Esophagus squamous epithelium (tissue), 5 donors: ENCODE data around the gene RNF220. TPM values are rescaled to one million over a fixed set of nuclear protein-coding genes. Genes with fewer than 3 reads are reported as not detected.

ENCODE experiments used
- DNase-seq: peaks from one replicate; lab custom pipeline; 2025; lab: John Stamatoyannopoulos, UW
- H3K27ac ChIP-seq, 4 donors: fragments of 200-600 bp; sonication (generic); one replicate each; pipeline ENCODE4 v1.5.1; 2016 to 2019; ENCODE audit warnings: mild to moderate bottlenecking in 1 of 4
- H3K27me3 ChIP-seq, 4 donors: fragments of 200-600 bp; sonication (generic); 1 replicate in 3 of 4; 2 replicates in 1 of 4; pipeline versions ENCODE4 v1.5.1 to v1.6.0; 2017 to 2021; ENCODE audit warnings: antibody characterized with exemption in 1 of 4
- H3K36me3 ChIP-seq, 3 donors: fragments of 200-600 bp; sonication (generic); one replicate each; pipeline ENCODE4 v1.5.1; 2016 to 2019
- H3K4me1 ChIP-seq, 3 donors: fragments of 200-600 bp; sonication (generic); one replicate each; pipeline ENCODE4 v1.5.1; 2017 to 2019
- H3K4me3 ChIP-seq, 4 donors: fragments of 200-600 bp; sonication (generic); 1 replicate in 3 of 4; 2 replicates in 1 of 4; pipeline ENCODE4 v1.5.1; 2016 to 2019; ENCODE audit warnings: mild to moderate bottlenecking in 2 of 4, moderate library complexity in 1 of 4
- H3K9me3 ChIP-seq, 3 donors: fragments of 200-600 bp; sonication (generic); one replicate each; pipeline ENCODE4 v1.5.1; 2016 to 2019
- POLR2A ChIP-seq, 4 donors: fragments of 450-650 bp; IDR thresholded peaks; one replicate each; pipeline ENCODE4 v1.6.1; 2017; ENCODE audit warnings: antibody characterized with exemption in 4 of 4, mild to moderate bottlenecking in 4 of 4, moderate library complexity in 3 of 4
- WGBS, 2 donors: methylation state at CpG; one replicate each; pipeline ENCODE4 v1.1.5; 2018; 5-methylcytosine and 5-hydroxymethylcytosine counted together
- intact Hi-C: fragments of 100-400 bp; cut with DNase I; formaldehyde crosslinking; loops from one replicate; pipeline ENCODE4 v1.15.0; 2022
- total RNA-seq, 4 donors: library from RNA; depleted of rRNA; stranded (reverse); fragments of >200 nt; gene quantifications; one replicate each; pipeline ENCODE4 v1.1.0, GENCODE V29; 2016
- TF ChIP-seq, protein P1 (sequence below), 6 experiments: fragments of 450-650 bp in 4 of 6; fragments of 200-600 bp in 2 of 6; sonication (generic) in 2 of 6; IDR thresholded peaks; one replicate each; pipeline ENCODE4 v1.5.1; 2016 to 2019; ENCODE audit warnings: antibody characterized with exemption in 6 of 6, mild to moderate bottlenecking in 4 of 6, moderate library complexity in 4 of 6
- donor health status: DM: yes; HTN: yes; CAD: no.

Gene RNF220
- total RNA-seq, 4 donors from 2014 or later: 44.8 to 111 (median 60.3) TPM

DNA sequence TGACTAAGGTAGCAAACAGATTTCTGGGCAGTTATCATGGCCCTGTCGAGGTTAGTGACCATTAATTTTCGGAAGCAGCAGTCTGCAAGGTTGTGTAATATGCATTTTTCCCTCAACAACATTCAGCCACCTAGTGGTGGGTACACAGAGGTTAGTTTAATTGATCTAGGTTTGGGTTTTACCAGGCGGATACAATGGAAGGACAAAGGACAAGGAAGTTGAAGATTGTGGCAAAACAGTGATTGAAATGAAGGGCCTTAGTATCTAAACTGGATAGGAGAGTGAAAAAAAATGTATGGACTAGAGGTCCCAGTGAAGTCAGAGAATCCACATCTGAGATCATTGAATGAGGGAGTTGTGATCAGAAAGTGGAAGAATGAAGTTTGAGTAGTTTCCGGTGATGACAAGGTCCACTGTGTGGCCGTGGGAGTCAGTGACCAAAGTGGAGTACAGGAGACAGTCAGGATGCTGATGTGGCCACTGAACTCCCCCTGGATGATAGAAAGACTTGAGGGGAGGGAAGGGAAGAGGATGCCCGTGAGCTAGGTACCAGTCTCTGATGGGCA lies 272.2 kb downstream of the RNF220 start:
- DNase-seq: no peak
- peaks cover 14 to 48% (median 21%) of the 10 kb centered on the region in 3 donors for H3K4me1 ChIP-seq
- peak overlapping the region in 3 of 4 donors; percentile 39 to 98 (median 62) for H3K27ac ChIP-seq

GRCh38 chr1:44678120-44678519 lies 273.1 kb downstream of the RNF220 start:
- DNase-seq: no peak
- no peak overlapping the region for H3K27ac ChIP-seq
- H3K4me1 ChIP-seq: peaks cover 11 to 40% (median 13%) of the 10 kb centered on the region in 3 donors
- intact Hi-C loops: no loop called here
- H3K27me3 ChIP-seq: peaks cover 0 to 5% (median 0%) of the 10 kb centered on the region in 4 donors
- H3K36me3 ChIP-seq: no peaks in the 10 kb centered on the region
- WGBS, 2 donors: 88 to 89% methylated on average over 2 of the region's 2 CpGs
- H3K9me3 ChIP-seq: no peaks in the 10 kb centered on the region
- TF ChIP-seq POLR2A (IDR thresholded peaks at IDR 0.05): no peak
- TF ChIP-seq, protein P1, sequence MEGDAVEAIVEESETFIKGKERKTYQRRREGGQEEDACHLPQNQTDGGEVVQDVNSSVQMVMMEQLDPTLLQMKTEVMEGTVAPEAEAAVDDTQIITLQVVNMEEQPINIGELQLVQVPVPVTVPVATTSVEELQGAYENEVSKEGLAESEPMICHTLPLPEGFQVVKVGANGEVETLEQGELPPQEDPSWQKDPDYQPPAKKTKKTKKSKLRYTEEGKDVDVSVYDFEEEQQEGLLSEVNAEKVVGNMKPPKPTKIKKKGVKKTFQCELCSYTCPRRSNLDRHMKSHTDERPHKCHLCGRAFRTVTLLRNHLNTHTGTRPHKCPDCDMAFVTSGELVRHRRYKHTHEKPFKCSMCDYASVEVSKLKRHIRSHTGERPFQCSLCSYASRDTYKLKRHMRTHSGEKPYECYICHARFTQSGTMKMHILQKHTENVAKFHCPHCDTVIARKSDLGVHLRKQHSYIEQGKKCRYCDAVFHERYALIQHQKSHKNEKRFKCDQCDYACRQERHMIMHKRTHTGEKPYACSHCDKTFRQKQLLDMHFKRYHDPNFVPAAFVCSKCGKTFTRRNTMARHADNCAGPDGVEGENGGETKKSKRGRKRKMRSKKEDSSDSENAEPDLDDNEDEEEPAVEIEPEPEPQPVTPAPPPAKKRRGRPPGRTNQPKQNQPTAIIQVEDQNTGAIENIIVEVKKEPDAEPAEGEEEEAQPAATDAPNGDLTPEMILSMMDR (IDR thresholded peaks at IDR 0.05): no peak
- no peak overlapping the region for H3K4me3 ChIP-seq

More for the DNA sequence above, 272.2 kb downstream of the RNF220 start:
- intact Hi-C loops: no loop called here
- WGBS, 2 donors: 55 to 59% methylated on average over 6 of the region's 6 CpGs
- H3K4me3 ChIP-seq: no peak overlapping the region
- no peaks in the 10 kb centered on the region for H3K9me3 ChIP-seq
- TF ChIP-seq, protein P1 (IDR thresholded peaks at IDR 0.05): peak in 5 of 6 experiments; percentile 25 to 58 (median 39)
- no peak for TF ChIP-seq POLR2A (IDR thresholded peaks at IDR 0.05)
- peaks cover 0 to 5% (median 0%) of the 10 kb centered on the region in 4 donors for H3K27me3 ChIP-seq
- H3K36me3 ChIP-seq: no peaks in the 10 kb centered on the region

DNA sequence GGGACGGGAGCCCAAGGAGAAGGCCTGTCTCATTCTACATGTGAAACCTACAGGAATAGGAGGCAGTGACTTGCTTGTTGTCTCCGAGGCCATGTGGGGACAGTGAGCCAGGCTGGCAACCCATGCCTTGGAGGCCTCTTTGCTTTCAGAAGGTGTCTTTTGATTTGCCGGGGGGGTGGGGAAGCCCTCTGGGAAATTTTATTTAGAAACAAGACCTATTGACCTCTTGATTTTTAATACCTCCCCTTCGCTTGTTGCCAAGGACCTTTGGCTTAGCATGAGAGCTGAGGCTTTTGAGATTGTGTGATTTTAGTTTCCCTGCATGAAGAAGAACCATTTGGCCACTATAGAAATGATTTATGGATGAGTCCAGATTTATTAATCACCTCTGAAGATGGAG lies 273.6 kb downstream of the RNF220 start:
- no peak for TF ChIP-seq POLR2A (IDR thresholded peaks at IDR 0.05)
- TF ChIP-seq, protein P1 (IDR thresholded peaks at IDR 0.05): no peak
- 63 to 75% methylated on average over 4 of the region's 4 CpGs for WGBS, 2 donors
- intact Hi-C loops: no loop called here
- H3K27me3 ChIP-seq: peaks cover 0 to 5% (median 0%) of the 10 kb centered on the region in 4 donors
- no peaks in the 10 kb centered on the region for H3K36me3 ChIP-seq
- DNase-seq: no peak
- H3K27ac ChIP-seq: no peak overlapping the region
- H3K4me1 ChIP-seq: peaks cover 6 to 35% (median 8%) of the 10 kb centered on the region in 3 donors
- H3K4me3 ChIP-seq: no peak overlapping the region
- no peaks in the 10 kb centered on the region for H3K9me3 ChIP-seq

DNA sequence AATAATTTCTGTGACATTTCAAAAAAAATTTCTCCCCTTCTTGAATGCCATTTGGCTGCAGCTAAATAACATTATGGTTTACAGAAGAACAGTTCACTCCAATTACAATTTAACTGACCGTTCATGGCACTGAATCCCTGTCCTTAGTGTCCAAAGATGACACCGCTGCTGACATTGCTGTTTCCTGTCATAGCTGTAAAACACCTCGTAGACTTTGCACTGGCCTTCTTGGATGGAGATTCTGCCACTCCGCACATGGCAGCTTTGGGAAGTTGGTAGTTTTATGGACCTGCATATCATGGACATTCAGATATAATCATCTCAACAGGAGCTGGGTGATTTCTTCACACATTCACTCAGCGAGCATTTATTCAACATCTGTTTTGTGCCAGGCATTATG lies 274.4 kb downstream of the RNF220 start:
- no peak overlapping the region for H3K27ac ChIP-seq
- peaks cover 0 to 5% (median 0%) of the 10 kb centered on the region in 4 donors for H3K27me3 ChIP-seq
- 84 to 87% methylated on average over 5 of the region's 5 CpGs for WGBS, 2 donors
- peaks cover 4 to 33% (median 8%) of the 10 kb centered on the region in 3 donors for H3K4me1 ChIP-seq
- intact Hi-C loops: no loop called here
- H3K9me3 ChIP-seq: no peaks in the 10 kb centered on the region
- H3K36me3 ChIP-seq: no peaks in the 10 kb centered on the region
- no peak for DNase-seq
- H3K4me3 ChIP-seq: no peak overlapping the region
- TF ChIP-seq POLR2A (IDR thresholded peaks at IDR 0.05): no peak
- TF ChIP-seq, protein P1 (IDR thresholded peaks at IDR 0.05): no peak
